ENCODE results near the gene MTF1. TPM values are rescaled to one million over a fixed set of nuclear protein-coding genes. Genes with fewer than 3 reads are reported as not detected.

The MTF1 gene
- polyA plus RNA-seq, 1 donor from 2014 or later = 3.7 TPM

DNA sequence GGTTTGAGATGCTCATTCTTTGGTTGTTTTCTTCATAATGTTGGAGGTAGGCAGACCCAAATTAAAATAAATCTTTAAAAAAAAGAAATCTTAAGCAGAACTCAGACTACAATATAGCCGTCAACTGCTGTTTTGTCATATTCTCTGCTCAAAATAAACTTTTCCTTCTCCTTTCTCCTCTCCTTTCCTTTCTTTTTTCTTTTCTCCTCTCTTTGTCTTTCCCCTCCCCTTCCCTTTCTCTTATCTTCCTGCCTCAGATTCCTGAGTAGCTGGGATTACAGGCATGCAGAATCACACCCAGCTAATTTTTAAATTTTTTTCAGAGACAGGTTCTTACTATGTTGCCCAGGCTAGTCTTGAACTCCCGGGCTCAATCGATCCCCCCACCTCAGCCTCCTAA lies 24.8 kb upstream of the MTF1 start:
- Histone ChIP-seq H4K20me1 (ENCODE audit: insufficient read depth) (no peaks in the 10 kb centered on the region), H3K4me3 (ENCODE audit: low read length) (no peak overlapping the region), H3F3A (ENCODE audit: insufficient read depth, low read length, poor library complexity, severe bottlenecking) (no peaks in the 10 kb centered on the region), H2AFZ (ENCODE audit: low read depth, low read length) (no peak overlapping the region), H3K9ac (ENCODE audit: low read length) (no peak overlapping the region), H3K9me2 (ENCODE audit: insufficient read depth, low read length) (no peaks in the 10 kb centered on the region), H3K27ac (ENCODE audit: low read length) (no peak overlapping the region), H3K9me3 (ENCODE audit: low read length) (no peaks in the 10 kb centered on the region), H3K36me3 (ENCODE audit: insufficient read depth, low read length) (no peaks in the 10 kb centered on the region), H3K79me2 (replicated peaks; ENCODE audit: insufficient read depth, low read length) (no peaks in the 10 kb centered on the region), H3K4me2 (ENCODE audit: low read length) (no peak overlapping the region), H3K27me3 (ENCODE audit: insufficient read depth, low read depth, low read length) (no peaks in the 10 kb centered on the region)
- TF ChIP-seq MXI1 (conservative IDR thresholded peaks at IDR 0.05; ENCODE audit: poor library complexity, severe bottlenecking) (no peak), POLR2AphosphoS5 (IDR thresholded peaks at IDR 0.05) (no peak), SMC3 (conservative IDR thresholded peaks at IDR 0.05; ENCODE audit: poor library complexity) (no peak), EP300 (conservative IDR thresholded peaks at IDR 0.05; ENCODE audit: poor library complexity, severe bottlenecking) (no peak), EZH2 (IDR thresholded peaks at IDR 0.05; ENCODE audit: borderline replicate concordance, insufficient read depth, low read length, poor library complexity, severe bottlenecking) (no peak), RAD21 (conservative IDR thresholded peaks at IDR 0.05) (no peak), TAF1 (IDR thresholded peaks at IDR 0.05; ENCODE audit: low read depth) (no peak)
- TF ChIP-seq, protein P1, sequence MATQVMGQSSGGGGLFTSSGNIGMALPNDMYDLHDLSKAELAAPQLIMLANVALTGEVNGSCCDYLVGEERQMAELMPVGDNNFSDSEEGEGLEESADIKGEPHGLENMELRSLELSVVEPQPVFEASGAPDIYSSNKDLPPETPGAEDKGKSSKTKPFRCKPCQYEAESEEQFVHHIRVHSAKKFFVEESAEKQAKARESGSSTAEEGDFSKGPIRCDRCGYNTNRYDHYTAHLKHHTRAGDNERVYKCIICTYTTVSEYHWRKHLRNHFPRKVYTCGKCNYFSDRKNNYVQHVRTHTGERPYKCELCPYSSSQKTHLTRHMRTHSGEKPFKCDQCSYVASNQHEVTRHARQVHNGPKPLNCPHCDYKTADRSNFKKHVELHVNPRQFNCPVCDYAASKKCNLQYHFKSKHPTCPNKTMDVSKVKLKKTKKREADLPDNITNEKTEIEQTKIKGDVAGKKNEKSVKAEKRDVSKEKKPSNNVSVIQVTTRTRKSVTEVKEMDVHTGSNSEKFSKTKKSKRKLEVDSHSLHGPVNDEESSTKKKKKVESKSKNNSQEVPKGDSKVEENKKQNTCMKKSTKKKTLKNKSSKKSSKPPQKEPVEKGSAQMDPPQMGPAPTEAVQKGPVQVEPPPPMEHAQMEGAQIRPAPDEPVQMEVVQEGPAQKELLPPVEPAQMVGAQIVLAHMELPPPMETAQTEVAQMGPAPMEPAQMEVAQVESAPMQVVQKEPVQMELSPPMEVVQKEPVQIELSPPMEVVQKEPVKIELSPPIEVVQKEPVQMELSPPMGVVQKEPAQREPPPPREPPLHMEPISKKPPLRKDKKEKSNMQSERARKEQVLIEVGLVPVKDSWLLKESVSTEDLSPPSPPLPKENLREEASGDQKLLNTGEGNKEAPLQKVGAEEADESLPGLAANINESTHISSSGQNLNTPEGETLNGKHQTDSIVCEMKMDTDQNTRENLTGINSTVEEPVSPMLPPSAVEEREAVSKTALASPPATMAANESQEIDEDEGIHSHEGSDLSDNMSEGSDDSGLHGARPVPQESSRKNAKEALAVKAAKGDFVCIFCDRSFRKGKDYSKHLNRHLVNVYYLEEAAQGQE (IDR thresholded peaks at IDR 0.05; ENCODE audit: borderline replicate concordance) = no peak
- TF ChIP-seq, protein P2, sequence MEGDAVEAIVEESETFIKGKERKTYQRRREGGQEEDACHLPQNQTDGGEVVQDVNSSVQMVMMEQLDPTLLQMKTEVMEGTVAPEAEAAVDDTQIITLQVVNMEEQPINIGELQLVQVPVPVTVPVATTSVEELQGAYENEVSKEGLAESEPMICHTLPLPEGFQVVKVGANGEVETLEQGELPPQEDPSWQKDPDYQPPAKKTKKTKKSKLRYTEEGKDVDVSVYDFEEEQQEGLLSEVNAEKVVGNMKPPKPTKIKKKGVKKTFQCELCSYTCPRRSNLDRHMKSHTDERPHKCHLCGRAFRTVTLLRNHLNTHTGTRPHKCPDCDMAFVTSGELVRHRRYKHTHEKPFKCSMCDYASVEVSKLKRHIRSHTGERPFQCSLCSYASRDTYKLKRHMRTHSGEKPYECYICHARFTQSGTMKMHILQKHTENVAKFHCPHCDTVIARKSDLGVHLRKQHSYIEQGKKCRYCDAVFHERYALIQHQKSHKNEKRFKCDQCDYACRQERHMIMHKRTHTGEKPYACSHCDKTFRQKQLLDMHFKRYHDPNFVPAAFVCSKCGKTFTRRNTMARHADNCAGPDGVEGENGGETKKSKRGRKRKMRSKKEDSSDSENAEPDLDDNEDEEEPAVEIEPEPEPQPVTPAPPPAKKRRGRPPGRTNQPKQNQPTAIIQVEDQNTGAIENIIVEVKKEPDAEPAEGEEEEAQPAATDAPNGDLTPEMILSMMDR (IDR thresholded peaks at IDR 0.05; ENCODE audit: poor library complexity, severe bottlenecking) = no peak

DNA sequence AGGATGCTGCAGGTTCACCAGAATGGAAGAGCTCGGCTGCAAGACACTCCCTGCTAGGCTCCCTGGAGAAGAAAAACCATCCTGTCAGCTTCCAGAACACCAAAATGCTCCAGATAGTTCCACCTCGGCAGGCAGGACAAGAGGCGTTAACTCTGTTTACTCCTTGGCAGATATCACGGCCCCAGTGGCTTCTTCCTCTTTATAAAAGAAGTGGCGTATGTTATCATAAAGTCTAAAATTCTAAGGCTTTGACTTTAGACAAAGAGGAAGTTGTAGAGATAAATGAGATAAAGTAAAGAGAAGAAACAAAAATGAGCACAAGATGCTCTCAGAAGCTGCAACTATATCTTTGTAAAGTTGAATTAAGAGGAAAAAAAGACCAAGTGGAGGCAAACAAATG lies 24.3 kb upstream of the MTF1 start:
- Histone ChIP-seq H3K9ac (ENCODE audit: low read length) (no peak overlapping the region), H3F3A (ENCODE audit: insufficient read depth, low read length, poor library complexity, severe bottlenecking) (no peaks in the 10 kb centered on the region), H3K27ac (ENCODE audit: low read length) (no peak overlapping the region), H2AFZ (ENCODE audit: low read depth, low read length) (no peak overlapping the region), H3K4me2 (ENCODE audit: low read length) (no peak overlapping the region), H3K4me3 (ENCODE audit: low read length) (no peak overlapping the region), H3K9me3 (ENCODE audit: low read length) (no peaks in the 10 kb centered on the region), H3K79me2 (replicated peaks; ENCODE audit: insufficient read depth, low read length) (no peaks in the 10 kb centered on the region), H3K9me2 (ENCODE audit: insufficient read depth, low read length) (no peaks in the 10 kb centered on the region), H3K27me3 (ENCODE audit: insufficient read depth, low read depth, low read length) (no peaks in the 10 kb centered on the region), H3K36me3 (ENCODE audit: insufficient read depth, low read length) (no peaks in the 10 kb centered on the region), H4K20me1 (ENCODE audit: insufficient read depth) (no peaks in the 10 kb centered on the region)
- TF ChIP-seq, protein P1 (IDR thresholded peaks at IDR 0.05; ENCODE audit: borderline replicate concordance) = no peak
- TF ChIP-seq EZH2 (IDR thresholded peaks at IDR 0.05; ENCODE audit: borderline replicate concordance, insufficient read depth, low read length, poor library complexity, severe bottlenecking) = no peak
- TF ChIP-seq RAD21 (conservative IDR thresholded peaks at IDR 0.05) = no peak
- TF ChIP-seq EP300 (conservative IDR thresholded peaks at IDR 0.05; ENCODE audit: poor library complexity, severe bottlenecking) = no peak
- no peak for TF ChIP-seq POLR2AphosphoS5 (IDR thresholded peaks at IDR 0.05)
- TF ChIP-seq, protein P2 (IDR thresholded peaks at IDR 0.05; ENCODE audit: poor library complexity, severe bottlenecking) = no peak
- TF ChIP-seq TAF1 (IDR thresholded peaks at IDR 0.05; ENCODE audit: low read depth) = no peak
- no peak for TF ChIP-seq SMC3 (conservative IDR thresholded peaks at IDR 0.05; ENCODE audit: poor library complexity)
- TF ChIP-seq MXI1 (conservative IDR thresholded peaks at IDR 0.05; ENCODE audit: poor library complexity, severe bottlenecking) = no peak

Data from neural cell (in vitro differentiated cells).